Peyer's patch (tissue), 4 donors: ENCODE data around the gene GYPA.

Experiments
- CTCF ChIP-seq, 6 experiments: fragments of 450-650 bp in 4 of 6; fragments of 200-600 bp in 2 of 6; sonication (generic) in 1 of 6; IDR thresholded peaks; one replicate each; pipeline ENCODE4 v1.5.1; 2017 to 2019; ENCODE audit warnings: antibody characterized with exemption in 6 of 6, mild to moderate bottlenecking in 3 of 6, moderate library complexity in 1 of 6
- POLR2A ChIP-seq, 2 donors: fragments of 450-650 bp; IDR thresholded peaks; one replicate each; pipeline ENCODE4 v1.5.1; 2017; ENCODE audit warnings: antibody characterized with exemption in 2 of 2, mild to moderate bottlenecking in 2 of 2, moderate library complexity in 2 of 2

GRCh38 chr4:144181391-144181790 is 40.9 kb upstream of the GYPA start:
- TF ChIP-seq CTCF (IDR thresholded peaks at IDR 0.05): no peak
- TF ChIP-seq POLR2A (IDR thresholded peaks at IDR 0.05): no peak
